Measurements from ENCODE around the gene GTPBP1. TPM values are rescaled to one million over a fixed set of nuclear protein-coding genes. Genes with fewer than 3 reads are reported as not detected.

Gene GTPBP1
- total and polyA plus RNA-seq, 8 donors: 42.3 to 51.0 (median 46.3) TPM

Other genes with a start within 250 kb of the GTPBP1 start
- gene KDELR3, start 237.8 kb upstream of the GTPBP1 start, total RNA-seq: 10 to 100 TPM; 25.9 to 53.8 TPM
- gene KDELR3, start 237.8 kb upstream of the GTPBP1 start, polyA plus RNA-seq (ENCODE audit: insufficient read length in 6 of 6): 1 to 10 TPM; 5.5 to 8.5 (median 7.5) TPM
- 100 to 1,000 TPM; 384 to 410 TPM for gene DDX17, start 199.6 kb upstream of the GTPBP1 start, total RNA-seq
- 100 to 1,000 TPM; 751 to 895 (median 809) TPM for gene DDX17, start 199.6 kb upstream of the GTPBP1 start, polyA plus RNA-seq (ENCODE audit: insufficient read length in 6 of 6)
- 1 to 10 TPM; 1.6 to 2.1 TPM for gene DMC1, start 135.8 kb upstream of the GTPBP1 start, total RNA-seq
- 1 to 10 TPM; 2.7 to 5.8 (median 4.3) TPM for gene DMC1, start 135.8 kb upstream of the GTPBP1 start, polyA plus RNA-seq (ENCODE audit: insufficient read length in 6 of 6)
- gene FAM227A, start 49.6 kb upstream of the GTPBP1 start, total RNA-seq: 1 to 10 TPM; 1.5 to 3.1 TPM
- 1 to 10 TPM; 3.7 to 8.8 (median 6.2) TPM for gene FAM227A, start 49.6 kb upstream of the GTPBP1 start, polyA plus RNA-seq (ENCODE audit: insufficient read length in 6 of 6)
- gene CBY1, start 49.3 kb upstream of the GTPBP1 start, total RNA-seq: 10 to 100 TPM; 24.4 to 36.0 TPM
- 10 to 100 TPM; 45.3 to 56.6 (median 53.7) TPM for gene CBY1, start 49.3 kb upstream of the GTPBP1 start, polyA plus RNA-seq (ENCODE audit: insufficient read length in 6 of 6)
- 10 to 100 TPM; 54.3 to 67.0 TPM for gene TOMM22, start 24.0 kb upstream of the GTPBP1 start, total RNA-seq
- gene TOMM22, start 24.0 kb upstream of the GTPBP1 start, polyA plus RNA-seq (ENCODE audit: insufficient read length in 6 of 6): 10 to 100 TPM; 72.5 to 91.3 (median 84.0) TPM
- gene JOSD1, start 5.0 kb upstream of the GTPBP1 start, total RNA-seq: 10 to 100 TPM; 55.6 to 57.3 TPM
- gene JOSD1, start 5.0 kb upstream of the GTPBP1 start, polyA plus RNA-seq (ENCODE audit: insufficient read length in 6 of 6): 10 to 100 TPM; 46.2 to 55.4 (median 49.9) TPM
- gene SUN2, start 50.1 kb downstream of the GTPBP1 start, total RNA-seq: 100 to 1,000 TPM in 1 of 2 donors, 10 to 100 TPM in 1; 99.3 to 174 TPM
- 10 to 100 TPM; 58.1 to 74.5 (median 66.8) TPM for gene SUN2, start 50.1 kb downstream of the GTPBP1 start, polyA plus RNA-seq (ENCODE audit: insufficient read length in 6 of 6)
- gene DNAL4, start 88.2 kb downstream of the GTPBP1 start, total RNA-seq: 10 to 100 TPM; 16.3 to 21.5 TPM
- gene DNAL4, start 88.2 kb downstream of the GTPBP1 start, polyA plus RNA-seq (ENCODE audit: insufficient read length in 6 of 6): 10 to 100 TPM; 32.7 to 36.4 (median 34.9) TPM
- 1 to 10 TPM; 4.5 to 5.3 TPM for gene NPTXR, start 138.1 kb downstream of the GTPBP1 start, total RNA-seq
- 10 to 100 TPM in 3 of 6 donors, 1 to 10 TPM in 3; 7.0 to 13.3 (median 10.0) TPM for gene NPTXR, start 138.1 kb downstream of the GTPBP1 start, polyA plus RNA-seq (ENCODE audit: insufficient read length in 6 of 6)
- gene CBX6, start 166.3 kb downstream of the GTPBP1 start, total RNA-seq: 10 to 100 TPM; 63.0 to 80.0 TPM
- gene CBX6, start 166.3 kb downstream of the GTPBP1 start, polyA plus RNA-seq (ENCODE audit: insufficient read length in 6 of 6): 10 to 100 TPM; 22.0 to 46.3 (median 40.6) TPM